Measurements from ENCODE around the gene ALDH7A1. TPM values are rescaled to one million over a fixed set of nuclear protein-coding genes. Genes with fewer than 3 reads are reported as not detected.

Gene ALDH7A1
- total and polyA plus RNA-seq, 8 donors, result 15.9 to 28.7 (median 22.7) TPM

GRCh38 chr5:126514558-126515141 is 80.4 kb downstream of the ALDH7A1 start:
- Histone ChIP-seq H3K27ac (no peak overlapping the region), H3K36me3 (no peaks in the 10 kb centered on the region), H3K9me3 (no peaks in the 10 kb centered on the region), H3K4me1 (peaks cover 0 to 1% (median 0%) of the 10 kb centered on the region in 3 donors), H3K4me3 (no peak overlapping the region), H3K27me3 (no peaks in the 10 kb centered on the region)
- ATAC-seq (no peak), DNase-seq (no peak), FAIRE-seq (no peak)
- intact Hi-C loops (cut with DNase I), result no loop called here
- TF ChIP-seq CTCF (IDR thresholded peaks at IDR 0.05), result no peak
- 81 to 88% methylated on average over 9 of the region's 9 CpGs for WGBS, 2 donors

- H3K27ac ChIP-seq, result no peak overlapping the region
- no peak for ATAC-seq
- FAIRE-seq, result no peak
Observed at GRCh38 chr5:126514131-126514557, 80.9 kb downstream of the ALDH7A1 start.

GRCh38 chr5:126513703-126514102 is 81.3 kb downstream of the ALDH7A1 start:
- no peak for FAIRE-seq
- intact Hi-C loops (cut with DNase I), result no loop called here
- DNase-seq, result no peak
- Histone ChIP-seq H3K4me3 (no peak overlapping the region), H3K27me3 (no peaks in the 10 kb centered on the region), H3K9me3 (no peaks in the 10 kb centered on the region), H3K27ac (no peak overlapping the region), H3K4me1 (no peaks in the 10 kb centered on the region), H3K36me3 (no peaks in the 10 kb centered on the region)
- no peak for TF ChIP-seq CTCF (IDR thresholded peaks at IDR 0.05)
- 71 to 78% methylated on average over 4 of the region's 4 CpGs for WGBS, 2 donors
- ATAC-seq, result no peak

More at GRCh38 chr5:126514131-126514557, 80.9 kb downstream of the ALDH7A1 start:
- DNase-seq, result no peak
- H3K4me3 ChIP-seq, result no peak overlapping the region
- no peaks in the 10 kb centered on the region for H3K27me3 ChIP-seq
- intact Hi-C loops (cut with DNase I), result no loop called here
- no peaks in the 10 kb centered on the region for H3K9me3 ChIP-seq
- no peaks in the 10 kb centered on the region for H3K36me3 ChIP-seq
- H3K4me1 ChIP-seq, result no peaks in the 10 kb centered on the region
- TF ChIP-seq CTCF (IDR thresholded peaks at IDR 0.05), result no peak
- WGBS, 2 donors, result 59 to 61% methylated on average over 4 of the region's 4 CpGs

GRCh38 chr5:126513302-126513701 is 81.7 kb downstream of the ALDH7A1 start:
- no peak overlapping the region for H3K4me3 ChIP-seq
- H3K36me3 ChIP-seq, result no peaks in the 10 kb centered on the region
- TF ChIP-seq CTCF (IDR thresholded peaks at IDR 0.05), result no peak
- DNase-seq (no peak), ATAC-seq (no peak), FAIRE-seq (no peak)
- H3K27ac ChIP-seq, result no peak overlapping the region
- no peaks in the 10 kb centered on the region for H3K4me1 ChIP-seq
- 77 to 82% methylated on average over 2 of the region's 2 CpGs for WGBS, 2 donors
- H3K27me3 ChIP-seq, result no peaks in the 10 kb centered on the region
- intact Hi-C loops (cut with DNase I), result no loop called here
- no peaks in the 10 kb centered on the region for H3K9me3 ChIP-seq

- no peaks in the 10 kb centered on the region for H3K27me3 ChIP-seq
- H3K27ac ChIP-seq, result no peak overlapping the region
- no peak overlapping the region for H3K4me3 ChIP-seq
- no peaks in the 10 kb centered on the region for H3K36me3 ChIP-seq
- intact Hi-C loops (cut with DNase I), result no loop called here
- 76 to 87% methylated on average over 3 of the region's 3 CpGs for WGBS, 2 donors
- DNase-seq (no peak), FAIRE-seq (no peak), ATAC-seq (no peak)
- no peak for TF ChIP-seq CTCF (IDR thresholded peaks at IDR 0.05)
- no peaks in the 10 kb centered on the region for H3K4me1 ChIP-seq
- no peaks in the 10 kb centered on the region for H3K9me3 ChIP-seq
Observed at GRCh38 chr5:126512451-126512850, 82.6 kb downstream of the ALDH7A1 start.

All from pancreas (tissue), 10 donors.